CD4-positive, alpha-beta T cell treated with Interleukin-2 at 100 ng/mL for 4 hours (primary cell): ENCODE data around the gene ASMTL.
"Not testable (repeated sequence)": the region's sequence is repeated elsewhere in the genome, so short reads cannot be mapped to it uniquely, and the experiment has no call there.

Experiments
- DNase-seq: peaks from one replicate; pipeline ENCODE4 v3.0.0-alpha.2; 2020; ENCODE audit warnings: low spot score

The ASMTL gene

GRCh38 chrX:1433646-1434357 is 18.9 kb downstream of the ASMTL start:
- no peak for DNase-seq

- DNase-seq = no peak
Observed at GRCh38 chrX:1430451-1430850, 22.3 kb downstream of the ASMTL start.

- DNase-seq = no peak
Observed at GRCh38 chrX:1427756-1428155, 25.0 kb downstream of the ASMTL start.

- not testable (repeated sequence) for DNase-seq
Observed at GRCh38 chrX:1426321-1426720, 26.4 kb downstream of the ASMTL start.

GRCh38 chrX:1425381-1425780 is 27.3 kb downstream of the ASMTL start:
- no peak for DNase-seq

GRCh38 chrX:1424147-1424851 is 28.4 kb downstream of the ASMTL start:
- DNase-seq = no peak

GRCh38 chrX:1423215-1423614 is 29.5 kb downstream of the ASMTL start:
- no peak for DNase-seq

GRCh38 chrX:1422135-1422465 is 30.6 kb downstream of the ASMTL start:
- no peak for DNase-seq

GRCh38 chrX:1421433-1422134 is 31.1 kb downstream of the ASMTL start:
- no peak for DNase-seq

- DNase-seq = no peak
Observed at GRCh38 chrX:1420371-1420770, 32.3 kb downstream of the ASMTL start.

- no peak for DNase-seq
Observed at GRCh38 chrX:1419545-1420355, 33.0 kb downstream of the ASMTL start.

GRCh38 chrX:1418901-1419544 is 33.7 kb downstream of the ASMTL start:
- DNase-seq = no peak

- no peak for DNase-seq
Observed at GRCh38 chrX:1417921-1418771, 34.6 kb downstream of the ASMTL start.

- DNase-seq = no peak
Observed at GRCh38 chrX:1416965-1417760, 35.5 kb downstream of the ASMTL start.

- no peak for DNase-seq
Observed at GRCh38 chrX:1416327-1416784, 36.4 kb downstream of the ASMTL start.

GRCh38 chrX:1412551-1413161 is 40.1 kb downstream of the ASMTL start:
- DNase-seq = no peak

- no peak for DNase-seq
Observed at GRCh38 chrX:1411326-1411725, 41.4 kb downstream of the ASMTL start.

GRCh38 chrX:1407035-1407434 is 45.7 kb downstream of the ASMTL start:
- no peak for DNase-seq

GRCh38 chrX:1405769-1406168 is 46.9 kb downstream of the ASMTL start:
- DNase-seq = not testable (repeated sequence)
